Esophagus squamous epithelium (tissue), 5 donors: ENCODE results near the gene LMF1. TPM values are rescaled to one million over a fixed set of nuclear protein-coding genes. Genes with fewer than 3 reads are reported as not detected.
A peak's percentile ranks its signal among the peaks of the same experiment; 100 is the strongest.

Experiments
- DNase-seq: peaks from one replicate; lab custom pipeline; 2025; lab: John Stamatoyannopoulos, UW
- H3K27ac ChIP-seq, 4 donors: fragments of 200-600 bp; sonication (generic); one replicate each; pipeline ENCODE4 v1.5.1; 2016 to 2019; ENCODE audit warnings: mild to moderate bottlenecking in 1 of 4
- H3K27me3 ChIP-seq, 4 donors: fragments of 200-600 bp; sonication (generic); 1 replicate in 3 of 4; 2 replicates in 1 of 4; pipeline versions ENCODE4 v1.5.1 to v1.6.0; 2017 to 2021; ENCODE audit warnings: antibody characterized with exemption in 1 of 4
- H3K36me3 ChIP-seq, 3 donors: fragments of 200-600 bp; sonication (generic); one replicate each; pipeline ENCODE4 v1.5.1; 2016 to 2019
- H3K4me1 ChIP-seq, 3 donors: fragments of 200-600 bp; sonication (generic); one replicate each; pipeline ENCODE4 v1.5.1; 2017 to 2019
- H3K4me3 ChIP-seq, 4 donors: fragments of 200-600 bp; sonication (generic); 1 replicate in 3 of 4; 2 replicates in 1 of 4; pipeline ENCODE4 v1.5.1; 2016 to 2019; ENCODE audit warnings: mild to moderate bottlenecking in 2 of 4, moderate library complexity in 1 of 4
- H3K9me3 ChIP-seq, 3 donors: fragments of 200-600 bp; sonication (generic); one replicate each; pipeline ENCODE4 v1.5.1; 2016 to 2019
- POLR2A ChIP-seq, 4 donors: fragments of 450-650 bp; IDR thresholded peaks; one replicate each; pipeline ENCODE4 v1.6.1; 2017; ENCODE audit warnings: antibody characterized with exemption in 4 of 4, mild to moderate bottlenecking in 4 of 4, moderate library complexity in 3 of 4
- WGBS, 2 donors: methylation state at CpG; one replicate each; pipeline ENCODE4 v1.1.5; 2018; 5-methylcytosine and 5-hydroxymethylcytosine counted together
- intact Hi-C: fragments of 100-400 bp; cut with DNase I; formaldehyde crosslinking; loops from one replicate; pipeline ENCODE4 v1.15.0; 2022
- total RNA-seq, 4 donors: library from RNA; depleted of rRNA; stranded (reverse); fragments of >200 nt; gene quantifications; one replicate each; pipeline ENCODE4 v1.1.0, GENCODE V29; 2016
- TF ChIP-seq, protein P1 (sequence below), 6 experiments: fragments of 450-650 bp in 4 of 6; fragments of 200-600 bp in 2 of 6; sonication (generic) in 2 of 6; IDR thresholded peaks; one replicate each; pipeline ENCODE4 v1.5.1; 2016 to 2019; ENCODE audit warnings: antibody characterized with exemption in 6 of 6, mild to moderate bottlenecking in 4 of 6, moderate library complexity in 4 of 6
- donor health status: DM: yes; HTN: yes; CAD: no.

Gene LMF1
- total RNA-seq, 4 donors from 2014 or later: 13.3 to 34.4 (median 23.8) TPM

DNA sequence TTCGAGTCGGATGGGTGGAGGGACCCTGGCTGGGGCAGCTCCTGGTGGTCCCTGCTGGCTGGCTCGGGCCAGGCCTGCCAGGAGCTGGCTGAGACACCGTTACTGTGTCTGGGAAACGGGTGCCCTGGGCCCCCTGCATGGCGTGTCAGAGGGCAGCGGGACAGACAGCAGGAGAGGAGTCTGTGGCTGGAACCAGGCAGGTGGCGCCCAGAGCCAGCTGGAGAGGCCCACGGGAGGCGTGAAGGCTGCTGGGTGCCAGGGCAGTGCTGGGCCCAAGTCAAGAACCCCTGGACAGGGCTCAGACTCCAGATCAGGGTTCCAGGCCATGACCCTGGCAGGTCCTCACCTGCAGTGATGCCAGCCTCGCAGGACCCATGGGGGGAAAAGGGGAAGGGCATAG is 27.4 kb upstream of the LMF1 start:
- Histone ChIP-seq H3K9me3 (peaks cover 0 to 17% (median 15%) of the 10 kb centered on the region in 3 donors), H3K27me3 (peaks cover 0 to 87% (median 0%) of the 10 kb centered on the region in 4 donors), H3K4me3 (peak overlapping the region in 2 of 4 donors; percentile 23 to 48), H3K27ac (peak overlapping the region in 1 of 4 donors; percentile 48), H3K4me1 (peaks cover 7 to 27% (median 19%) of the 10 kb centered on the region in 3 donors), H3K36me3 (no peaks in the 10 kb centered on the region)
- no peak for DNase-seq
- intact Hi-C loops: no loop called here
- TF ChIP-seq POLR2A (IDR thresholded peaks at IDR 0.05): no peak
- TF ChIP-seq, protein P1, sequence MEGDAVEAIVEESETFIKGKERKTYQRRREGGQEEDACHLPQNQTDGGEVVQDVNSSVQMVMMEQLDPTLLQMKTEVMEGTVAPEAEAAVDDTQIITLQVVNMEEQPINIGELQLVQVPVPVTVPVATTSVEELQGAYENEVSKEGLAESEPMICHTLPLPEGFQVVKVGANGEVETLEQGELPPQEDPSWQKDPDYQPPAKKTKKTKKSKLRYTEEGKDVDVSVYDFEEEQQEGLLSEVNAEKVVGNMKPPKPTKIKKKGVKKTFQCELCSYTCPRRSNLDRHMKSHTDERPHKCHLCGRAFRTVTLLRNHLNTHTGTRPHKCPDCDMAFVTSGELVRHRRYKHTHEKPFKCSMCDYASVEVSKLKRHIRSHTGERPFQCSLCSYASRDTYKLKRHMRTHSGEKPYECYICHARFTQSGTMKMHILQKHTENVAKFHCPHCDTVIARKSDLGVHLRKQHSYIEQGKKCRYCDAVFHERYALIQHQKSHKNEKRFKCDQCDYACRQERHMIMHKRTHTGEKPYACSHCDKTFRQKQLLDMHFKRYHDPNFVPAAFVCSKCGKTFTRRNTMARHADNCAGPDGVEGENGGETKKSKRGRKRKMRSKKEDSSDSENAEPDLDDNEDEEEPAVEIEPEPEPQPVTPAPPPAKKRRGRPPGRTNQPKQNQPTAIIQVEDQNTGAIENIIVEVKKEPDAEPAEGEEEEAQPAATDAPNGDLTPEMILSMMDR (IDR thresholded peaks at IDR 0.05): no peak
- no CpG with 5 or more reads among the region's 11 CpGs for WGBS, 2 donors

DNA sequence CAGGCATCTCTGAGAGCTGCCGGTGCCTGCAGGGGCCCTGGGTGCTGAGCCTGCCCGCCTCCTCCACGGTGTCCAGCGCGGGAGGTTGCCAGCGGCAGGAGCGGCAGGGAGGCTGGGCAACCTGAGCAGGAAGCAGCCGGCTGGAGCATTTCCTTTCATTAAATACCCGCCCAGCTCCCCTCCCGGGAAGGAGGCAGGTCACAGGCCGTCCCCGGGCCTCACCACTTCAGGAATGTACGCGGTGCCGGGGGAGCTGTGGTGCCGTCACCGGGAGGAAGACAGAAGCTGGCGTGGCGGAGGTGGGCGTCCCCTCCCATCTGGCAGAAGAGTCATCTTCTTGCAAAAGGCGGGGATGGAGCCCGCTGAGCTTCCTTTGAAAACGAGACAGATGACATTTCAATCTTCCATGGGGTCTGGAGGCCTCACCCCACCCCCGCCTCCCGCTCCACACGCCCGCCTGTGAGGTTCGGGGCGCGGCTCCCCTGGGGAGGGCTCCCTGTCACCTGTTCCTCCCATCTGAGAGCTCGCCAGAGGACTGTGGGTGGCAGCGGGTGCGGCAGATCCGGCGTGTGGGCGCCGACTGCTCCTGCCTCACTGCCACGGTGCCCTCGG is 26.8 kb upstream of the LMF1 start:
- Histone ChIP-seq H3K4me3 (peak overlapping the region in 3 of 4 donors; percentile 8 to 48 (median 23)), H3K4me1 (peaks cover under 1 to 20% (median 13%) of the 10 kb centered on the region in 3 donors), H3K9me3 (peaks cover 0 to 17% (median 15%) of the 10 kb centered on the region in 3 donors), H3K27me3 (peaks cover 0 to 81% (median 0%) of the 10 kb centered on the region in 4 donors), H3K27ac (peak overlapping the region in 2 of 4 donors; percentile 42 to 48), H3K36me3 (no peaks in the 10 kb centered on the region)
- DNase-seq: no peak
- WGBS, 2 donors: 3 to 40% methylated on average over 1 to 8 of the region's 39 CpGs
- TF ChIP-seq POLR2A (IDR thresholded peaks at IDR 0.05): no peak
- TF ChIP-seq, protein P1 (IDR thresholded peaks at IDR 0.05): no peak
- intact Hi-C loops: no loop called here

DNA sequence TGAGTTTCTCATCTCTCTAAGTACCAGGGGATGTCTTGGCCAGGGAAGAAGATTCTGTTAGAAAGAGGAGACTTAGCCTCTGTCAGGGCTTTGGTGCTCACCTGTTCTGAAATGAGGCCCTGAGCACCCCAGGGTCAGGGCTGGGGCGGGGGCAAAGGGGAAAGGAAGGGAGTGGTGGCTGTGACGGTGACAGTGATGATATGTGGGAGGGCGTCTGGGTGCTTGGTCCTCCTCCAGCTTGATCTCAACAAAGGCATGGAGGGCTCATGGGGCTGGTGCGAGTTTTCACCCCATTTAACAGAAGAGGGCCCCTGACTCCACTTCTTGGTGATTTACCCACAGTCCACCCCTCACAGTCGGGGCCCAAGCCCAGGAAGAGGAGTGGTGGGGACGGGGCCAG is 25.9 kb upstream of the LMF1 start:
- H3K27ac ChIP-seq: no peak overlapping the region
- H3K27me3 ChIP-seq: peaks cover 0 to 81% (median 0%) of the 10 kb centered on the region in 4 donors
- H3K36me3 ChIP-seq: no peaks in the 10 kb centered on the region
- H3K4me1 ChIP-seq: peaks cover 0 to 17% (median 10%) of the 10 kb centered on the region in 3 donors
- intact Hi-C loops: no loop called here
- TF ChIP-seq, protein P1 (IDR thresholded peaks at IDR 0.05): no peak
- no peak for TF ChIP-seq POLR2A (IDR thresholded peaks at IDR 0.05)
- WGBS, 2 donors: 58 to 74% methylated on average over 4 to 6 of the region's 6 CpGs
- H3K9me3 ChIP-seq: peaks cover 0 to 17% (median 15%) of the 10 kb centered on the region in 3 donors
- no peak overlapping the region for H3K4me3 ChIP-seq
- DNase-seq: no peak

DNA sequence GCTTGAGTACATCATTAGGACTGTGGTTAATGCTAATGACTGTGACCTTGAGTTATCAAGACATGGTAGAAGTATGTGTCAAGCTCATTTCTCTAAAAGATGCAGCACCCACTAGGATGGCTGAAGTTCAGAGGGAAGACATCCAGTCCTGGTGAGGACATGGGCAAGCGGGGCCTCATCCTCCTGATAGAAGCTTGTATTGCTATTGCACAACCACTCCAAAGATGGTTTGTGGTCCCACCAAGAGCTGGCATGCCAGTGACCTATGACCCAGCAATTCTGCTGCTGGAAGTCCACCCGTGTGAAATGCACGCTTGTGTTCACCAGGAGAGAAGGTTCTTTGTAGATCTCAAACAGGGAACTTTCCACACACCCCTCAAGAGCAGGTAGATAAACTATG is 25.0 kb upstream of the LMF1 start:
- WGBS, 2 donors: 90 to 100% methylated on average over 1 to 2 of the region's 3 CpGs
- peaks cover 0 to 22% (median 10%) of the 10 kb centered on the region in 3 donors for H3K4me1 ChIP-seq
- no peak for DNase-seq
- H3K36me3 ChIP-seq: no peaks in the 10 kb centered on the region
- H3K27me3 ChIP-seq: peaks cover 0 to 78% (median 0%) of the 10 kb centered on the region in 4 donors
- TF ChIP-seq, protein P1 (IDR thresholded peaks at IDR 0.05): no peak
- no peak for TF ChIP-seq POLR2A (IDR thresholded peaks at IDR 0.05)
- H3K27ac ChIP-seq: no peak overlapping the region
- no peak overlapping the region for H3K4me3 ChIP-seq
- intact Hi-C loops: no loop called here
- H3K9me3 ChIP-seq: peaks cover 0 to 17% (median 15%) of the 10 kb centered on the region in 3 donors

GRCh38 chr16:995087-995486 is 24.3 kb upstream of the LMF1 start:
- Histone ChIP-seq H3K36me3 (no peaks in the 10 kb centered on the region), H3K27ac (no peak overlapping the region), H3K4me3 (no peak overlapping the region), H3K27me3 (peaks cover 0 to 78% (median 0%) of the 10 kb centered on the region in 4 donors), H3K9me3 (peaks cover 0 to 17% (median 15%) of the 10 kb centered on the region in 3 donors), H3K4me1 (peaks cover 0 to 22% (median 10%) of the 10 kb centered on the region in 3 donors)
- 84% methylated on average over 3 of the region's 3 CpGs; no CpG with 5 or more reads in 1 of the 2 donors for WGBS, 2 donors
- TF ChIP-seq, protein P1 (IDR thresholded peaks at IDR 0.05): no peak
- TF ChIP-seq POLR2A (IDR thresholded peaks at IDR 0.05): no peak
- DNase-seq: no peak
- intact Hi-C loops: no loop called here
